NCI-H82 treated with DMSO at 0.1 percent for 48 hours (cell line): ENCODE results near the gene MAB21L3.
"Not testable (repeated sequence)": the region's sequence is repeated elsewhere in the genome, so short reads cannot be mapped to it uniquely, and the experiment has no call there.

Experiments used
- DNase-seq: peaks from one replicate; lab custom pipeline; 2025; ENCODE audit not compliant: unreplicated experiment; lab: John Stamatoyannopoulos, UW

Gene MAB21L3

GRCh38 chr1:116133696-116134475 is 22.7 kb downstream of the MAB21L3 start:
- DNase-seq = no peak

GRCh38 chr1:116134476-116134773 is 23.2 kb downstream of the MAB21L3 start:
- no peak for DNase-seq

- no peak for DNase-seq
These were observed 27.1 kb downstream of the MAB21L3 start for GRCh38 chr1:116138277-116138792.

- DNase-seq = no peak
These were observed 28.5 kb downstream of the MAB21L3 start for GRCh38 chr1:116139592-116140134.

- DNase-seq = no peak
These were observed 33.0 kb downstream of the MAB21L3 start for GRCh38 chr1:116144151-116144550.

GRCh38 chr1:116146447-116147113 is 35.4 kb downstream of the MAB21L3 start:
- DNase-seq = not testable (repeated sequence)

- no peak for DNase-seq
These were observed 35.9 kb downstream of the MAB21L3 start for GRCh38 chr1:116147114-116147510.

- no peak for DNase-seq
These were observed 36.8 kb downstream of the MAB21L3 start for GRCh38 chr1:116147972-116148371.

- no peak for DNase-seq
These were observed 37.8 kb downstream of the MAB21L3 start for GRCh38 chr1:116148967-116149366.

GRCh38 chr1:116150368-116150767 is 39.2 kb downstream of the MAB21L3 start:
- no peak for DNase-seq

- peak; percentile 40 for DNase-seq
These were observed 40.8 kb downstream of the MAB21L3 start for GRCh38 chr1:116151739-116152576.

- DNase-seq = no peak
These were observed 41.4 kb downstream of the MAB21L3 start for GRCh38 chr1:116152577-116152943.

GRCh38 chr1:116152950-116153691 is 41.9 kb downstream of the MAB21L3 start:
- DNase-seq = no peak

GRCh38 chr1:116153692-116154031 is 42.5 kb downstream of the MAB21L3 start:
- DNase-seq = no peak

GRCh38 chr1:116154536-116154935 is 43.3 kb downstream of the MAB21L3 start:
- no peak for DNase-seq

GRCh38 chr1:116157096-116157495 is 45.9 kb downstream of the MAB21L3 start:
- no peak for DNase-seq

GRCh38 chr1:116159177-116159576 is 48.0 kb downstream of the MAB21L3 start:
- DNase-seq = no peak

- no peak for DNase-seq
These were observed 48.4 kb downstream of the MAB21L3 start for GRCh38 chr1:116159611-116160010.

GRCh38 chr1:116161390-116161789 is 50.2 kb downstream of the MAB21L3 start:
- DNase-seq = no peak

- no peak for DNase-seq
These were observed 50.7 kb downstream of the MAB21L3 start for GRCh38 chr1:116161877-116162390.

GRCh38 chr1:116163533-116163932 is 52.3 kb downstream of the MAB21L3 start:
- DNase-seq = no peak
